Peyer's patch (tissue), 4 donors: ENCODE results near the gene ITGB5.

Experiments used
- CTCF ChIP-seq, 6 experiments: fragments of 450-650 bp in 4 of 6; fragments of 200-600 bp in 2 of 6; sonication (generic) in 1 of 6; IDR thresholded peaks; one replicate each; pipeline ENCODE4 v1.5.1; 2017 to 2019; ENCODE audit warnings: antibody characterized with exemption in 6 of 6, mild to moderate bottlenecking in 3 of 6, moderate library complexity in 1 of 6
- POLR2A ChIP-seq, 2 donors: fragments of 450-650 bp; IDR thresholded peaks; one replicate each; pipeline ENCODE4 v1.5.1; 2017; ENCODE audit warnings: antibody characterized with exemption in 2 of 2, mild to moderate bottlenecking in 2 of 2, moderate library complexity in 2 of 2

GRCh38 chr3:124904835-124905492 is 17.8 kb upstream of the ITGB5 start:
- TF ChIP-seq CTCF (IDR thresholded peaks at IDR 0.05) (no peak), POLR2A (IDR thresholded peaks at IDR 0.05) (peak in 1 of 2 donors; percentile 11)
